ENCODE data around the gene MRPL43.

The MRPL43 gene

DNA sequence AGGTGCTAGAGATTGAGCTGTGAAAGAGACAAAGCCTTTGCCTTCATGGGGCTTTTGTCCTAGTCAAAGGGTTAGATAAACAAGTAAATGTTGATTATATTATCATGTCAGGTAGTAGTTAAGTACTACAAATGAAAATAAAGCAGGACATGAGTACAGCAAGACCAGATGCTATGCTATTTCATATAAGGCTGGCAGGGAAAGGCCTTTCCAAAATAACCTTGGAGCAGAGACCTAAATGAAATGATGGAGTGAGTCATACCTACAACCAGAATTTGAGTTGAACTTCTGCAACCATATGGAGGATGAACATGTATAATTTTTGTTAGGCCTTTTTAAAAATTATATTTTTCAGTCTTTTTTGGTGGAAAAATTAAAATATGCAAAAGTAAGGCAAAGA, 41.5 kb downstream of the MRPL43 start:
- TF ChIP-seq, protein P1, sequence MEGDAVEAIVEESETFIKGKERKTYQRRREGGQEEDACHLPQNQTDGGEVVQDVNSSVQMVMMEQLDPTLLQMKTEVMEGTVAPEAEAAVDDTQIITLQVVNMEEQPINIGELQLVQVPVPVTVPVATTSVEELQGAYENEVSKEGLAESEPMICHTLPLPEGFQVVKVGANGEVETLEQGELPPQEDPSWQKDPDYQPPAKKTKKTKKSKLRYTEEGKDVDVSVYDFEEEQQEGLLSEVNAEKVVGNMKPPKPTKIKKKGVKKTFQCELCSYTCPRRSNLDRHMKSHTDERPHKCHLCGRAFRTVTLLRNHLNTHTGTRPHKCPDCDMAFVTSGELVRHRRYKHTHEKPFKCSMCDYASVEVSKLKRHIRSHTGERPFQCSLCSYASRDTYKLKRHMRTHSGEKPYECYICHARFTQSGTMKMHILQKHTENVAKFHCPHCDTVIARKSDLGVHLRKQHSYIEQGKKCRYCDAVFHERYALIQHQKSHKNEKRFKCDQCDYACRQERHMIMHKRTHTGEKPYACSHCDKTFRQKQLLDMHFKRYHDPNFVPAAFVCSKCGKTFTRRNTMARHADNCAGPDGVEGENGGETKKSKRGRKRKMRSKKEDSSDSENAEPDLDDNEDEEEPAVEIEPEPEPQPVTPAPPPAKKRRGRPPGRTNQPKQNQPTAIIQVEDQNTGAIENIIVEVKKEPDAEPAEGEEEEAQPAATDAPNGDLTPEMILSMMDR (IDR thresholded peaks at IDR 0.05; ENCODE audit: control extremely low read depth, extremely low read depth, low read depth, missing control alignments) = no peak
- DNase-seq (ENCODE audit: extremely low spot score) = no peak
- CTCF ChIA-PET = interaction anchor here (1.0 kb wide), 1 partner anchor 14 kb away, joined by 3 read pairs; no protein-coding TSS in a partner anchor
- POLR2A ChIA-PET = no interaction called here

DNA sequence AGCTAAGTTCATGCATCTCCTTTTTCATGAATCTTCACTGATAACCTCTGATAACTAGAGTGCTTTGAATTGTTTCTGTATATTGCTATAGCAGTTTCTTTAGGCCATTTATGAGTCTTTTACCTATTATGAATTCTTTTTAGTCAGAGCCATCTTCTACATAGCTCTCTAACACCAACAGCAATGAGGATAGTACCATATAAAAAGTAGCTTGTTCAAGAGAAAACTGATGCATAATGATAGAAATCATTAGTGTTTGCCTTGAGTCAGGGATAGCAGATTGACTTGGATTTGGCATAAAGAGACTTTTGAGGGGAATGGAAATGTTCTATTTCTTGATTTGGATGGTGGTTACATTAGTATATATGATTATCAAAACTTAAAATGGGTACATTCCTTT, 43.8 kb downstream of the MRPL43 start:
- DNase-seq (ENCODE audit: extremely low spot score) = no peak
- POLR2A ChIA-PET = no interaction called here
- CTCF ChIA-PET = interaction anchor here (0.7 to 1.4 kb wide), 4 partner anchors 9 to 53 kb away, joined by 3 read pairs; no protein-coding TSS in a partner anchor
- TF ChIP-seq, protein P1 (IDR thresholded peaks at IDR 0.05; ENCODE audit: control extremely low read depth, extremely low read depth, low read depth, missing control alignments) = no peak

DNA sequence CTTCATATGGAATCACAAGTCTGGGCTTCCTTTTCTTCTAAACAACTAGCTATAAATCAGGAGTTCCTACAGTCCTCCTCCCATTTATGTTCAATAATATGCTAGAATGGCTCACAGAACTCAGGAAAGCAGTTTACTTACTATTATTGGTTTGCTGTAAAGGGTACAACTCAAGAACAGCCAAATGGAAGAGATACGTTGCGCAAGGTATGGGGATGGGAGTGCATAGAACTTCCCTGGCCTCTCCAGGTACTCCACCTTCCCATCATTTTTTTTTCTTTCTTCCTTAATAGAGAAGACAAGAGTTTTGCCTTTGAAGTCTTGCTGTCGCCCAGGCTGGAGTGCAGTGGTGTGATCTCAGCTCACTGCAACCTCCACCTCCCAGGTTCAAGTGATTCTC, 45.1 kb downstream of the MRPL43 start:
- no peak for DNase-seq (ENCODE audit: extremely low spot score)
- TF ChIP-seq, protein P1 (IDR thresholded peaks at IDR 0.05; ENCODE audit: control extremely low read depth, extremely low read depth, low read depth, missing control alignments) = no peak
- ChIA-PET CTCF (interaction anchor here (1.4 kb wide), 1 partner anchor 14 kb away, joined by 3 read pairs; no protein-coding TSS in a partner anchor), POLR2A (no interaction called here)

DNA sequence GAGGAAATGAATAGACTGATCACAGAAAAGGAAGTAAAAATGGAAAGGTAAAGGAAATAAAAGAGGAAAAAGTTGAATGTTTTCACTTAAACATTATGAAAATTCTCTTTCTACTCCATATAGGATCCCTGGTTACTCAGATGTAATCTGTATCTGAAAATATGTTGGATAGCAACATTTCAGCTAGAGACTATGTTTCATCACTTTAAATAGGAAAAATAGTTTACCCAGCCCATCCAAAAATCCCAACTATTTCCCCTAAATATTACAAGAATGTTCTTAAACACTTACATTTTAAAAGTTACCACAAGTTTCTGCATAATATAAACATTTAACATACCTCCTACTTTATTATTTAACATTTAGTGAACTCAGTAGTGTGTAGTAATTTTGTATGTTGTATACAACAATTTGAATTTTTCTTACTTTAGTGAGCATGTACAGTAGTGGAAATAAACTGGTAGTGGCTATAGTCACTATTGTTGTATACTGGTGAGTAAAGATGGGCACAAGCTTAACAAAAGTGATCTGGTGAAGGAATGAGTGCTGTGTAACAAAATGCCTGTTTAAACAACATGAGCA, 47.4 kb downstream of the MRPL43 start:
- DNase-seq (ENCODE audit: extremely low spot score) = no peak
- POLR2A ChIA-PET = no interaction called here
- TF ChIP-seq, protein P1 (IDR thresholded peaks at IDR 0.05; ENCODE audit: control extremely low read depth, extremely low read depth, low read depth, missing control alignments) = no peak
- CTCF ChIA-PET = no interaction called here
